Measurements from ENCODE around the gene PHIP. TPM values are rescaled to one million over a fixed set of nuclear protein-coding genes. Genes with fewer than 3 reads are reported as not detected.

Gene PHIP
- total and polyA plus RNA-seq, 10 of the 15 experiments (the other 5 are each of a cell fraction or from before 2014, with no cell fraction given), result 8.5 to 34.6 (median 17.9) TPM

DNA sequence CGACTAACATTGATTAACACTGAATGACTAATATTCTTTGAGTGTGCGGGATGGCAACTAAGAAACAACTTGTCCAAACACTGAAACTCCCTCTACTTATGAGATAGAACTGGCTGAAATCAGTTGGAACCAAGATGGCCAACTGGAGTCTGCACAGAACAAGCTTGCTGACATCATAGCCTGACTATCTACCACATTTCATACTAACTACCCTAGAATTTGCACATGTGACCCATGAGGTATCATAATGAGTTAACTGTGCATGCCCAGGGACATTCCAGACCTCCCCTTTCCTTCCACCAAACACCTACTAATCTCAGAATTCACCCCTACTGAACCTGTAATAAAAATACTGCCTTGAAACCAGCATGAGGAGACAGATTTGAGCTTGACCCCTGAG is 43.2 kb downstream of the PHIP start:
- in situ Hi-C loops (cut with MboI), result no loop called here

DNA sequence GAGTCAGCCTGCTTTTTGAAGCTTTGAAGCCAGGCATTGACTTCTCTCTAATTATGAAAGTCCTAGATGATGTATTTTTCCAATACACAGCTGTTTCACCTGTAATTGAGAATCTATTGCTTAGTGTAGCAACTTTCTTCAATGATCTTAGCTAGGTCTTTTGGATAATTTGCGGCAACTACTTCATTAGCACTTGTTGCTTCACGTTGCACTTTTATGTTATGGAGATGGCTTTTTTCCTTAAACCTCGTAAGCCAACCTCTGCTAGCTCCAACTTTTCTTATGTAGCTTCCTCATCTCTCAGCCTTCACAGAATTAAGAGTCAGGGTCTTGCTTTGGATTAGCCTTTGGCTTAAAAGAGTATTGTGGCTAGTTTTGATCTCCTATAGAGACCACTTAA is 44.8 kb downstream of the PHIP start:
- ChIA-PET RAD21 (ENCODE audit: unreplicated experiment) (interaction anchor here (1.6 kb wide), 1 partner anchor 20 kb away, joined by 3 read pairs; no protein-coding TSS in a partner anchor), SMC1A (ENCODE audit: uncharacterized antibody, unreplicated experiment) (interaction anchor here (0.7 to 2.0 kb wide), 4 partner anchors 9 to 43 kb away, joined by 3 to 8 read pairs (median 4); no protein-coding TSS in a partner anchor), CTCF (interaction anchor here (0.7 to 1.2 kb wide), 2 partner anchors 10 to 13 kb away, joined by 3 read pairs; no protein-coding TSS in a partner anchor), POLR2A (interaction anchor here (0.8 to 1.1 kb wide), 2 partner anchors 10 to 27 kb away, joined by 3 read pairs; no protein-coding TSS in a partner anchor)
- H3K9ac ChIP-seq (ENCODE audit: control insufficient read depth, insufficient read depth, low read length), result no peak overlapping the region
- in situ Hi-C loops (cut with MboI), result no loop called here
- no peak overlapping the region for H3K4me3 ChIP-seq
- H3K27ac ChIP-seq (ENCODE audit: control insufficient read depth, insufficient read depth), result no peak overlapping the region
- H3K27me3 ChIP-seq (replicated peaks in 1 of 2; ENCODE audit: control insufficient read depth in 2 of 2, insufficient read depth in 2 of 2, low read length in 1 of 2), result no peaks in the 10 kb centered on the region
- H2AFZ ChIP-seq (ENCODE audit: control insufficient read depth, low read depth, low read length), result no peak overlapping the region
- 100% methylated on average over 3 of the region's 3 CpGs for WGBS (ENCODE audit: insufficient coverage, insufficient replicate concordance, low lambda C conversion rate, missing lambda C conversion rate)
- H4K20me1 ChIP-seq (ENCODE audit: control insufficient read depth, insufficient read depth), result no peaks in the 10 kb centered on the region
- peaks cover 13% of the 10 kb centered on the region for H3K79me2 ChIP-seq (ENCODE audit: control insufficient read depth, insufficient read depth, low read length)
- DNase-seq (ENCODE audit: low read depth, low spot score) (no peak), ATAC-seq (no peak), FAIRE-seq (no peak)
- no peaks in the 10 kb centered on the region for H3K4me1 ChIP-seq (ENCODE audit: control insufficient read depth, insufficient read depth, low read length)
- BruUV-seq (replicated peaks), result no TSS peak
- no peak overlapping the region for H3K4me2 ChIP-seq (ENCODE audit: control insufficient read depth, insufficient read depth)
- H3K36me3 ChIP-seq (ENCODE audit: control insufficient read depth in 2 of 2, insufficient read depth in 2 of 2, low read length in 1 of 2), result peaks cover 1 to 19% of the 10 kb centered on the region in 2 experiments
- intact Hi-C loops (cut with micrococcal nuclease; ENCODE audit: unreplicated experiment), result no loop called here
- H3K9me3 ChIP-seq (replicated peaks; ENCODE audit: control insufficient read depth, insufficient read depth, low read length), result peaks cover 4% of the 10 kb centered on the region; the same call in 2 of the 3 replicates
- no peak for TF ChIP-seq NR2C1 (IDR thresholded peaks at IDR 0.05)
- TF ChIP-seq, protein P1, sequence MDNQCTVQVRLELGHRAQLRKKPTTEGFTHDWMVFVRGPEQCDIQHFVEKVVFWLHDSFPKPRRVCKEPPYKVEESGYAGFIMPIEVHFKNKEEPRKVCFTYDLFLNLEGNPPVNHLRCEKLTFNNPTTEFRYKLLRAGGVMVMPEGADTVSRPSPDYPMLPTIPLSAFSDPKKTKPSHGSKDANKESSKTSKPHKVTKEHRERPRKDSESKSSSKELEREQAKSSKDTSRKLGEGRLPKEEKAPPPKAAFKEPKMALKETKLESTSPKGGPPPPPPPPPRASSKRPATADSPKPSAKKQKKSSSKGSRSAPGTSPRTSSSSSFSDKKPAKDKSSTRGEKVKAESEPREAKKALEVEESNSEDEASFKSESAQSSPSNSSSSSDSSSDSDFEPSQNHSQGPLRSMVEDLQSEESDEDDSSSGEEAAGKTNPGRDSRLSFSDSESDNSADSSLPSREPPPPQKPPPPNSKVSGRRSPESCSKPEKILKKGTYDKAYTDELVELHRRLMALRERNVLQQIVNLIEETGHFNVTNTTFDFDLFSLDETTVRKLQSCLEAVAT (IDR thresholded peaks at IDR 0.05), result no peak
- TF ChIP-seq, protein P2, sequence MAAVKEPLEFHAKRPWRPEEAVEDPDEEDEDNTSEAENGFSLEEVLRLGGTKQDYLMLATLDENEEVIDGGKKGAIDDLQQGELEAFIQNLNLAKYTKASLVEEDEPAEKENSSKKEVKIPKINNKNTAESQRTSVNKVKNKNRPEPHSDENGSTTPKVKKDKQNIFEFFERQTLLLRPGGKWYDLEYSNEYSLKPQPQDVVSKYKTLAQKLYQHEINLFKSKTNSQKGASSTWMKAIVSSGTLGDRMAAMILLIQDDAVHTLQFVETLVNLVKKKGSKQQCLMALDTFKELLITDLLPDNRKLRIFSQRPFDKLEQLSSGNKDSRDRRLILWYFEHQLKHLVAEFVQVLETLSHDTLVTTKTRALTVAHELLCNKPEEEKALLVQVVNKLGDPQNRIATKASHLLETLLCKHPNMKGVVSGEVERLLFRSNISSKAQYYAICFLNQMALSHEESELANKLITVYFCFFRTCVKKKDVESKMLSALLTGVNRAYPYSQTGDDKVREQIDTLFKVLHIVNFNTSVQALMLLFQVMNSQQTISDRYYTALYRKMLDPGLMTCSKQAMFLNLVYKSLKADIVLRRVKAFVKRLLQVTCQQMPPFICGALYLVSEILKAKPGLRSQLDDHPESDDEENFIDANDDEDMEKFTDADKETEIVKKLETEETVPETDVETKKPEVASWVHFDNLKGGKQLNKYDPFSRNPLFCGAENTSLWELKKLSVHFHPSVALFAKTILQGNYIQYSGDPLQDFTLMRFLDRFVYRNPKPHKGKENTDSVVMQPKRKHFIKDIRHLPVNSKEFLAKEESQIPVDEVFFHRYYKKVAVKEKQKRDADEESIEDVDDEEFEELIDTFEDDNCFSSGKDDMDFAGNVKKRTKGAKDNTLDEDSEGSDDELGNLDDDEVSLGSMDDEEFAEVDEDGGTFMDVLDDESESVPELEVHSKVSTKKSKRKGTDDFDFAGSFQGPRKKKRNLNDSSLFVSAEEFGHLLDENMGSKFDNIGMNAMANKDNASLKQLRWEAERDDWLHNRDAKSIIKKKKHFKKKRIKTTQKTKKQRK (IDR thresholded peaks at IDR 0.05; ENCODE audit: low read depth, low read length), result no peak
- no peak for TF ChIP-seq HDGF (IDR thresholded peaks at IDR 0.05)
- TF ChIP-seq NRF1 (conservative IDR thresholded peaks at IDR 0.05; ENCODE audit: low read depth, low read length), result no peak
- no peak for TF ChIP-seq ZNF217 (IDR thresholded peaks at IDR 0.05)

More for the DNA sequence above, 43.2 kb downstream of the PHIP start:
- CTCF ChIA-PET, result no interaction called here
- intact Hi-C loops (cut with micrococcal nuclease; ENCODE audit: unreplicated experiment), result no loop called here
- H3K27ac ChIP-seq (ENCODE audit: control insufficient read depth, insufficient read depth), result no peak overlapping the region
- FAIRE-seq (no peak), ATAC-seq (peak; percentile 91), DNase-seq (ENCODE audit: low read depth, low spot score) (peak; percentile 32)
- RAD21 ChIA-PET (ENCODE audit: unreplicated experiment), result interaction anchor here (0.6 kb wide), 1 partner anchor 216 kb away, joined by 3 read pairs; no protein-coding TSS in a partner anchor
- SMC1A ChIA-PET (ENCODE audit: uncharacterized antibody, unreplicated experiment), result interaction anchor here (0.7 to 2.1 kb wide), 5 partner anchors 8 to 41 kb away, joined by 3 to 7 read pairs (median 3); no protein-coding TSS in a partner anchor
- H3K36me3 ChIP-seq (ENCODE audit: control insufficient read depth in 2 of 2, insufficient read depth in 2 of 2, low read length in 1 of 2), result peaks cover 1 to 21% of the 10 kb centered on the region in 2 experiments
- peak; percentile 44; the same call in 1 of the 2 replicates for TF ChIP-seq CREM (IDR thresholded peaks at IDR 0.05; ENCODE audit: low read depth)
- peak; percentile 37; the same call in 1 of the 2 replicates for TF ChIP-seq JUNB (IDR thresholded peaks at IDR 0.05)
- TF ChIP-seq RAD51 (IDR thresholded peaks at IDR 0.05), result peak; percentile 19; the same call in 1 of the 2 replicates
- TF ChIP-seq YY1 (IDR thresholded peaks at IDR 0.05; ENCODE audit: low read depth, low read length), result peak; percentile 69
- peak; percentile 90 for TF ChIP-seq CREB1 (IDR thresholded peaks at IDR 0.05; ENCODE audit: low read depth)
- TF ChIP-seq RB1 (IDR thresholded peaks at IDR 0.05; ENCODE audit: borderline replicate concordance), result no peak
- TF ChIP-seq RUNX3 (IDR thresholded peaks at IDR 0.05; ENCODE audit: low read length), result peak; percentile 38; the same call in 1 of the 2 replicates
- TF ChIP-seq NR2C2 (IDR thresholded peaks at IDR 0.05; ENCODE audit: borderline replicate concordance, control insufficient read depth, insufficient read length, low read depth), result no peak
- no peak overlapping the region for H3K4me3 ChIP-seq
- H3K9ac ChIP-seq (ENCODE audit: control insufficient read depth, insufficient read depth, low read length), result no peak overlapping the region
- no peaks in the 10 kb centered on the region for H3K27me3 ChIP-seq (replicated peaks in 1 of 2; ENCODE audit: control insufficient read depth in 2 of 2, insufficient read depth in 2 of 2, low read length in 1 of 2)
- H3K9me3 ChIP-seq (replicated peaks; ENCODE audit: control insufficient read depth, insufficient read depth, low read length), result peaks cover 4% of the 10 kb centered on the region; the same call in 2 of the 3 replicates
- H3K79me2 ChIP-seq (ENCODE audit: control insufficient read depth, insufficient read depth, low read length), result peaks cover 19% of the 10 kb centered on the region
- POLR2A ChIA-PET, result no interaction called here
- 78% methylated on average over 2 of the region's 2 CpGs for WGBS (ENCODE audit: insufficient coverage, insufficient replicate concordance, low lambda C conversion rate, missing lambda C conversion rate)
- BruUV-seq (replicated peaks), result no TSS peak
- no peak overlapping the region for H2AFZ ChIP-seq (ENCODE audit: control insufficient read depth, low read depth, low read length)
- no peaks in the 10 kb centered on the region for H4K20me1 ChIP-seq (ENCODE audit: control insufficient read depth, insufficient read depth)
- H3K4me2 ChIP-seq (ENCODE audit: control insufficient read depth, insufficient read depth), result no peak overlapping the region
- H3K4me1 ChIP-seq (ENCODE audit: control insufficient read depth, insufficient read depth, low read length), result no peaks in the 10 kb centered on the region

Measured in GM12878 (cell line).